Liver (tissue), 9 donors: Measurements from ENCODE around the gene DAG1. TPM values are rescaled to one million over a fixed set of nuclear protein-coding genes. Genes with fewer than 3 reads are reported as not detected.
A peak's percentile ranks its signal among the peaks of the same experiment; 100 is the strongest.

Experiments used
- DNase-seq: peaks from one replicate; pipeline ENCODE4 v3.0.0-alpha.2; 2017; ENCODE audit warnings: low spot score
- H3K27ac ChIP-seq, 2 donors: one replicate each; pipeline ENCODE4 v1.7.0; 2013; ENCODE audit warnings: inconsistent platforms in 2 of 2, low read length in 2 of 2, control low read depth in 1 of 2, low read depth in 1 of 2, mild to moderate bottlenecking in 1 of 2
- H3K27me3 ChIP-seq, 4 donors: one replicate each; pipeline versions ENCODE4 v1.6.1 to v1.7.0; 2013; ENCODE audit warnings: low read length in 3 of 4, inconsistent platforms in 1 of 4, mild to moderate bottlenecking in 1 of 4, moderate library complexity in 1 of 4; ENCODE audit not compliant: control insufficient read depth in 4 of 4, insufficient read depth in 4 of 4
- H3K36me3 ChIP-seq, 4 donors: one replicate each; pipeline versions ENCODE4 v1.6.1 to v1.7.0; 2013; ENCODE audit warnings: low read length in 3 of 4, mild to moderate bottlenecking in 3 of 4, low read depth in 1 of 4, moderate library complexity in 1 of 4; ENCODE audit not compliant: control insufficient read depth in 4 of 4, insufficient read depth in 3 of 4
- H3K4me1 ChIP-seq, 4 donors: one replicate each; pipeline versions ENCODE4 v1.6.1 to v1.7.0; 2013; ENCODE audit warnings: low read length in 3 of 4, mild to moderate bottlenecking in 3 of 4, moderate library complexity in 1 of 4; ENCODE audit not compliant: control insufficient read depth in 4 of 4, insufficient read depth in 4 of 4
- H3K4me3 ChIP-seq, 3 donors: one replicate each; pipeline versions ENCODE4 v1.6.1 to v1.7.0; 2013; ENCODE audit warnings: low read length in 3 of 3, control low read depth in 1 of 3, low read depth in 1 of 3, mild to moderate bottlenecking in 1 of 3
- H3K9ac ChIP-seq, 2 donors: one replicate each; pipeline ENCODE4 v1.7.0; 2013; ENCODE audit warnings: low read length in 2 of 2, mild to moderate bottlenecking in 2 of 2, moderate library complexity in 2 of 2, control low read depth in 1 of 2, low read depth in 1 of 2
- H3K9me3 ChIP-seq, 4 donors: one replicate each; pipeline versions ENCODE4 v1.6.1 to v1.7.0; 2013; ENCODE audit warnings: low read length in 3 of 4; ENCODE audit not compliant: control insufficient read depth in 4 of 4
- EGR1 ChIP-seq, 2 donors: IDR thresholded peaks; 2 replicates each; pipeline ENCODE4 v1.6.1; 2016 to 2018; ENCODE audit warnings: antibody characterized with exemption in 2 of 2, low read depth in 2 of 2
- FOXA2 ChIP-seq: IDR thresholded peaks from 2 replicates; pipeline ENCODE4 v1.6.1; 2016; ENCODE audit warnings: antibody characterized with exemption
- GABPA ChIP-seq, 2 donors: IDR thresholded peaks in 1 of 2; conservative IDR thresholded peaks in 1 of 2; 2 replicates each; pipeline ENCODE4 v1.6.1; 2016; ENCODE audit warnings: antibody characterized with exemption in 2 of 2, mild to moderate bottlenecking in 1 of 2, moderate library complexity in 1 of 2
- HNF4G ChIP-seq: IDR thresholded peaks from 2 replicates; pipeline ENCODE4 v1.6.1; 2016; ENCODE audit warnings: antibody characterized with exemption
- JUND ChIP-seq, 2 donors: IDR thresholded peaks; 2 replicates each; pipeline ENCODE4 v1.6.1; 2016; ENCODE audit warnings: antibody characterized with exemption in 2 of 2
- NR2F2 ChIP-seq: IDR thresholded peaks from 2 replicates; pipeline ENCODE4 v1.6.1; 2016; ENCODE audit warnings: antibody characterized with exemption
- RAD21 ChIP-seq, 2 donors: IDR thresholded peaks; 2 replicates each; pipeline ENCODE4 v1.6.1; 2016; ENCODE audit warnings: antibody characterized with exemption in 2 of 2, mild to moderate bottlenecking in 2 of 2
- RXRA ChIP-seq, 2 donors: IDR thresholded peaks; 2 replicates each; pipeline ENCODE4 v1.6.1; 2017 to 2018; ENCODE audit warnings: antibody characterized with exemption in 2 of 2, mild to moderate bottlenecking in 1 of 2
- SP1 ChIP-seq: IDR thresholded peaks from 2 replicates; pipeline ENCODE4 v1.6.1; 2018; ENCODE audit warnings: antibody characterized with exemption, mild to moderate bottlenecking
- TAF1 ChIP-seq: conservative IDR thresholded peaks from 2 replicates; pipeline ENCODE4 v1.6.1; 2016; ENCODE audit warnings: antibody characterized with exemption, mild to moderate bottlenecking
- WGBS: extraction: QIAGEN DNeasy Blood & Tissue Kit; methylation state at CpG from one replicate; pipeline ENCODE4 v1.1.7; 2013; 5-methylcytosine and 5-hydroxymethylcytosine counted together
- polyA plus RNA-seq, 2 donors: library from polyadenylated mRNA; stranded (reverse) in 1 of 2; unstranded in 1 of 2; fragments of 200-250 nt in 1 of 2; fragments of >200 nt in 1 of 2; fragmentation: Nextera tagmentation in 1 of 2; extraction: Ambion mirVana in 1 of 2; gene quantifications; one replicate each; pipeline versions ENCODE4 v1.2.1 to v1.2.3, GENCODE V29; 2013 to 2015
- total RNA-seq, 2 donors: library from RNA; depleted of rRNA; stranded (reverse); fragments of >200 nt; gene quantifications; one replicate each; pipeline ENCODE4 v1.2.3, GENCODE V29; 2014
- TF ChIP-seq, protein P1 (sequence below): fragments of 150-350 bp; IDR thresholded peaks from 2 replicates; pipeline ENCODE4 v1.5.1; 2017; ENCODE audit warnings: improper control_type of control experiment, low read depth, low read length; ENCODE audit not compliant: missing input control
- TF ChIP-seq, protein P2 (sequence below): IDR thresholded peaks from 2 replicates; pipeline ENCODE4 v1.6.1; 2016; ENCODE audit warnings: antibody characterized with exemption
- TF ChIP-seq, protein P3 (sequence below): IDR thresholded peaks from 2 replicates; pipeline ENCODE4 v1.6.1; 2016; ENCODE audit warnings: antibody characterized with exemption
- donor health status: healthy.
- donor health status: healthy.
- donor health status: healthy.
- donor health status: healthy.
- donor health status: healthy.

The DAG1 gene
- total and polyA plus RNA-seq, 4 donors = 12.1 to 54.4 (median 28.5) TPM

GRCh38 chr3:49563766-49564165 is 93.7 kb downstream of the DAG1 start:
- H3K4me3 ChIP-seq = no peak overlapping the region
- H3K9ac ChIP-seq = no peak overlapping the region
- no peaks in the 10 kb centered on the region for H3K4me1 ChIP-seq
- DNase-seq = no peak
- H3K36me3 ChIP-seq = no peaks in the 10 kb centered on the region
- H3K27ac ChIP-seq = no peak overlapping the region
- no peaks in the 10 kb centered on the region for H3K27me3 ChIP-seq
- 96% methylated on average over 4 of the region's 4 CpGs for WGBS
- TF ChIP-seq, protein P1, sequence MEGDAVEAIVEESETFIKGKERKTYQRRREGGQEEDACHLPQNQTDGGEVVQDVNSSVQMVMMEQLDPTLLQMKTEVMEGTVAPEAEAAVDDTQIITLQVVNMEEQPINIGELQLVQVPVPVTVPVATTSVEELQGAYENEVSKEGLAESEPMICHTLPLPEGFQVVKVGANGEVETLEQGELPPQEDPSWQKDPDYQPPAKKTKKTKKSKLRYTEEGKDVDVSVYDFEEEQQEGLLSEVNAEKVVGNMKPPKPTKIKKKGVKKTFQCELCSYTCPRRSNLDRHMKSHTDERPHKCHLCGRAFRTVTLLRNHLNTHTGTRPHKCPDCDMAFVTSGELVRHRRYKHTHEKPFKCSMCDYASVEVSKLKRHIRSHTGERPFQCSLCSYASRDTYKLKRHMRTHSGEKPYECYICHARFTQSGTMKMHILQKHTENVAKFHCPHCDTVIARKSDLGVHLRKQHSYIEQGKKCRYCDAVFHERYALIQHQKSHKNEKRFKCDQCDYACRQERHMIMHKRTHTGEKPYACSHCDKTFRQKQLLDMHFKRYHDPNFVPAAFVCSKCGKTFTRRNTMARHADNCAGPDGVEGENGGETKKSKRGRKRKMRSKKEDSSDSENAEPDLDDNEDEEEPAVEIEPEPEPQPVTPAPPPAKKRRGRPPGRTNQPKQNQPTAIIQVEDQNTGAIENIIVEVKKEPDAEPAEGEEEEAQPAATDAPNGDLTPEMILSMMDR = no peak
- TF ChIP-seq GABPA (IDR thresholded peaks at IDR 0.05 in 1 of 2, conservative IDR thresholded peaks at IDR 0.05 in 1 of 2) = no peak
- TF ChIP-seq EGR1 (IDR thresholded peaks at IDR 0.05; ENCODE audit: low read depth in 2 of 2) = no peak
- no peaks in the 10 kb centered on the region for H3K9me3 ChIP-seq

- Histone ChIP-seq H3K27ac (no peak overlapping the region), H3K9me3 (no peaks in the 10 kb centered on the region), H3K4me3 (no peak overlapping the region), H3K27me3 (no peaks in the 10 kb centered on the region), H3K9ac (no peak overlapping the region), H3K4me1 (peaks cover 2 to 9% (median 6%) of the 10 kb centered on the region in 4 donors), H3K36me3 (no peaks in the 10 kb centered on the region)
- no peak for DNase-seq
- WGBS = 85% methylated on average over 2 of the region's 2 CpGs
- TF ChIP-seq HNF4G (no peak), RXRA (IDR thresholded peaks at IDR 0.05) (no peak), TAF1 (no peak), SP1 (no peak), JUND (IDR thresholded peaks at IDR 0.05) (no peak), NR2F2 (no peak), FOXA2 (no peak), RAD21 (IDR thresholded peaks at IDR 0.05) (peak in 1 of 2 donors; percentile 58)
- TF ChIP-seq, protein P1 = peak; percentile 5
- TF ChIP-seq, protein P2, sequence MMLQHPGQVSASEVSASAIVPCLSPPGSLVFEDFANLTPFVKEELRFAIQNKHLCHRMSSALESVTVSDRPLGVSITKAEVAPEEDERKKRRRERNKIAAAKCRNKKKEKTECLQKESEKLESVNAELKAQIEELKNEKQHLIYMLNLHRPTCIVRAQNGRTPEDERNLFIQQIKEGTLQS = no peak
- TF ChIP-seq, protein P3, sequence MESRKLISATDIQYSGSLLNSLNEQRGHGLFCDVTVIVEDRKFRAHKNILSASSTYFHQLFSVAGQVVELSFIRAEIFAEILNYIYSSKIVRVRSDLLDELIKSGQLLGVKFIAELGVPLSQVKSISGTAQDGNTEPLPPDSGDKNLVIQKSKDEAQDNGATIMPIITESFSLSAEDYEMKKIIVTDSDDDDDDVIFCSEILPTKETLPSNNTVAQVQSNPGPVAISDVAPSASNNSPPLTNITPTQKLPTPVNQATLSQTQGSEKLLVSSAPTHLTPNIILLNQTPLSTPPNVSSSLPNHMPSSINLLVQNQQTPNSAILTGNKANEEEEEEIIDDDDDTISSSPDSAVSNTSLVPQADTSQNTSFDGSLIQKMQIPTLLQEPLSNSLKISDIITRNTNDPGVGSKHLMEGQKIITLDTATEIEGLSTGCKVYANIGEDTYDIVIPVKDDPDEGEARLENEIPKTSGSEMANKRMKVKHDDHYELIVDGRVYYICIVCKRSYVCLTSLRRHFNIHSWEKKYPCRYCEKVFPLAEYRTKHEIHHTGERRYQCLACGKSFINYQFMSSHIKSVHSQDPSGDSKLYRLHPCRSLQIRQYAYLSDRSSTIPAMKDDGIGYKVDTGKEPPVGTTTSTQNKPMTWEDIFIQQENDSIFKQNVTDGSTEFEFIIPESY = no peak
Observed at GRCh38 chr3:49566312-49566711, 96.2 kb downstream of the DAG1 start.
